SK-N-MC (cell line): ENCODE results near the gene PNPLA1.

Source experiments
- EZH2 ChIP-seq: fragments of 200-600 bp; sonication (generic); IDR thresholded peaks from one replicate; pipeline ENCODE4 v1.6.1; 2017; ENCODE audit warnings: antibody characterized with exemption
- FOXP2 ChIP-seq: optimal IDR thresholded peaks from 2 replicates; pipeline ENCODE3; 2011; ENCODE audit warnings: mild to moderate bottlenecking, moderate library complexity; ENCODE audit not compliant: insufficient read depth; ENCODE audit errors: extremely low read length, control extremely low read depth
- POLR2AphosphoS5 ChIP-seq: IDR thresholded peaks from 2 replicates; pipeline ENCODE4 v1.6.1; 2012; ENCODE audit warnings: mild to moderate bottlenecking, low read depth, low read length, borderline replicate concordance

DNA sequence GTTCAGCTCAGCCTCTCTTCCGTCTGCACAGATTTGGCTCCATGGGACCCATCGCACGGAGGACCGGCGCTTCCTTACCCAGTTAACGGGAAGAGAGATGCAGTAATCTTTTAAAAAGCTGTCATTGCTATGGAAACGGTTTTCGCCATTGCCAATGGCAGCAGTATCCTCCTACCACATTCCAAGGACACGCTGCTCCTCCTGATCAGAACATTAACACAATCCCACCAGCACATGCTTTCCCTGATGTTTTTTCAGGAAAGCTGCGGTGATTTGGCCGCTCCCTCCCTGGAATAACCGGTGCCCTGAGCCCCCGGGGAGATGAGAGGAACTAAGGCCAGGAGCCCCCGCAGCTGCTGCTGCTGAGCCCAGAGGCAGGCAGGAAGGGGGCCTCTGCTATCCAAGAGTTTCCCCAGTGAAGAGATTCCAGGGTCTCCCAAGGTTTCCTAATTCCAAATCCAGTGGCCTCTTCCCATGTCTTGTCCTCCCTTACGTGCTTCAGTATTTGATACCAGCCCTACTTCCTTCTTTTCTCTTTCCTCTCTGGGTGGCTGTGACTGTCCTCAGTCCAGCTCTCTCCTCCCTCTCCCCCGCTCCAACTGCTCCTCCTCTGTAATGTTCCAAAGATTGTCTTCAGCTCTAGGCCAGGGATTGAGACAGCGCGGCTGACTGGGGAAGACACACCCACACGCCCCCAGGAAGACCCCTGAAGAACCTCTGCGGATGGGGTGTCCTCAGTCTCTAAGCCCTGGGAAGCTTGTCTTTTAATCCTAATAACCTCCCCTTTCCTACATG lies 64.3 kb downstream of the PNPLA1 start:
- TF ChIP-seq EZH2: no peak
- TF ChIP-seq POLR2AphosphoS5: no peak
- TF ChIP-seq FOXP2: no peak
